SK-N-SH (cell line): ENCODE results near the gene KRT3. TPM values are rescaled to one million over a fixed set of nuclear protein-coding genes. Genes with fewer than 3 reads are reported as not detected.

ENCODE experiments used
- CTCF ChIA-PET: fragments of 300-600, 350-600 bp; formaldehyde crosslinking; extraction: SDS; loops from one replicate; lab custom pipeline; 2021; lab: Yijun Ruan, JAX
- POLR2A ChIA-PET: fragments of 350-600 bp; sonication (Branson Sonifier 250); formaldehyde crosslinking; extraction: SDS; loops from one replicate; lab custom pipeline; 2020; ENCODE audit warnings: antibody characterized with exemption, inconsistent platforms; lab: Yijun Ruan, JAX
- DNase-seq: peaks from one replicate; pipeline ENCODE4 v3.0.0; 2012
- H2AFZ ChIP-seq: fragments of 200-600 bp; sonication (generic); 2 replicates; pipeline ENCODE4 v1.8.1; 2016; ENCODE audit warnings: antibody characterized with exemption, mild to moderate bottlenecking, low read depth
- H3F3A ChIP-seq: fragments of 200-600 bp; sonication (generic); replicated peaks from 2 replicates; pipeline ENCODE3; 2016; ENCODE audit warnings: antibody characterized with exemption, mild to moderate bottlenecking; ENCODE audit not compliant: insufficient read depth
- H3K27ac ChIP-seq, 2 experiments: fragments of 200-500 bp in 1 of 2; fragments of 200-600 bp in 1 of 2; sonication (Bioruptor generic) in 1 of 2; sonication (generic), shearing (Covaris generic) in 1 of 2; 2 replicates each; pipeline versions ENCODE4 v1.5.1 to v1.6.1; 2014 to 2016; ENCODE audit warnings: low read depth in 2 of 2, inconsistent platforms in 1 of 2, low read length in 1 of 2, mild to moderate bottlenecking in 1 of 2, mixed read lengths in 1 of 2
- H3K27me3 ChIP-seq: fragments of 200-600 bp; sonication (generic), shearing (Covaris generic); 2 replicates; pipeline ENCODE4 v1.6.1; 2016; ENCODE audit warnings: mixed run types; ENCODE audit not compliant: insufficient read depth
- H3K36me3 ChIP-seq, 2 experiments: fragments of 200-500 bp in 1 of 2; fragments of 200-600 bp in 1 of 2; sonication (Bioruptor generic) in 1 of 2; sonication (generic) in 1 of 2; replicated peaks in 1 of 2; 2 replicates each; pipeline versions ENCODE3 to v1.5.1; 2014 to 2016; ENCODE audit warnings: low read length in 1 of 2, mild to moderate bottlenecking in 1 of 2; ENCODE audit not compliant: insufficient read depth in 2 of 2, control insufficient read depth in 1 of 2
- H3K4me1 ChIP-seq, 2 experiments: fragments of 200-500 bp in 1 of 2; fragments of 200-600 bp in 1 of 2; sonication (Bioruptor generic) in 1 of 2; sonication (generic), shearing (Covaris generic) in 1 of 2; 2 replicates each; pipeline versions ENCODE4 v1.5.1 to v1.6.1; 2014 to 2016; ENCODE audit warnings: low read depth in 1 of 2, low read length in 1 of 2, mixed run types in 1 of 2; ENCODE audit not compliant: insufficient read depth in 2 of 2, control insufficient read depth in 1 of 2
- H3K4me2 ChIP-seq: fragments of 200-600 bp; sonication (generic), shearing (Covaris generic); 2 replicates; pipeline ENCODE4 v1.6.1; 2017; ENCODE audit warnings: mixed run types
- H3K4me3 ChIP-seq, 2 experiments: fragments of 200-500 bp in 1 of 2; fragments of 200-600 bp in 1 of 2; sonication (Bioruptor generic) in 1 of 2; sonication (generic), shearing (Covaris generic) in 1 of 2; 2 replicates each; pipeline versions ENCODE4 v1.5.1 to v1.8.1; 2014 to 2016; ENCODE audit warnings: low read depth in 2 of 2, inconsistent platforms in 1 of 2, low read length in 1 of 2, mild to moderate bottlenecking in 1 of 2, mixed read lengths in 1 of 2, moderate library complexity in 1 of 2
- H3K79me2 ChIP-seq: fragments of 200-600 bp; sonication (generic); 2 replicates; pipeline ENCODE4 v1.8.1; 2017; ENCODE audit warnings: mild to moderate bottlenecking; ENCODE audit not compliant: insufficient read depth
- H3K9ac ChIP-seq: fragments of 200-600 bp; sonication (generic); 2 replicates; pipeline ENCODE4 v1.6.1; 2017; ENCODE audit warnings: mixed run types
- H3K9me2 ChIP-seq: fragments of 200-600 bp; sonication (generic); 2 replicates; pipeline ENCODE4 v1.6.1; 2017; ENCODE audit warnings: mixed run types
- H3K9me3 ChIP-seq: fragments of 200-600 bp; sonication (generic); 2 replicates; pipeline ENCODE4 v1.6.1; 2017; ENCODE audit warnings: mixed run types, mild to moderate bottlenecking, moderate library complexity
- H4K20me1 ChIP-seq: fragments of 200-600 bp; sonication (generic); 2 replicates; pipeline ENCODE4 v1.6.1; 2017; ENCODE audit warnings: mild to moderate bottlenecking, mixed run types; ENCODE audit not compliant: insufficient read depth
- ELF1 ChIP-seq: IDR thresholded peaks from 2 replicates; pipeline ENCODE4 v1.4.0; 2012
- EP300 ChIP-seq, 2 experiments: IDR thresholded peaks; 2 replicates each; pipeline versions ENCODE4 v1.4.0 to v1.6.1; 2012; ENCODE audit warnings: borderline replicate concordance in 1 of 2, low read depth in 1 of 2, low read length in 1 of 2
- EZH2phosphoT487 ChIP-seq: fragments of 200-600 bp; sonication (generic); IDR thresholded peaks from 2 replicates; pipeline ENCODE4 v1.6.1; 2017; ENCODE audit warnings: low read depth, mixed run types, mild to moderate bottlenecking, antibody characterized with exemption, moderate library complexity, borderline replicate concordance
- FOXM1 ChIP-seq: IDR thresholded peaks from 2 replicates; pipeline ENCODE4 v1.4.0; 2012; ENCODE audit warnings: low read depth, mild to moderate bottlenecking
- GATA2 ChIP-seq: sonication (generic); formaldehyde crosslinking; IDR thresholded peaks from 2 replicates; pipeline ENCODE4 v1.5.0; 2020; ENCODE audit warnings: mild to moderate bottlenecking, missing genetic modification reagents
- MAX ChIP-seq: IDR thresholded peaks from 2 replicates; pipeline ENCODE4 v1.4.0; 2012; ENCODE audit warnings: low read depth
- NRF1 ChIP-seq: IDR thresholded peaks from 2 replicates; pipeline ENCODE4 v1.6.1; 2012; ENCODE audit warnings: low read depth, mild to moderate bottlenecking, low read length
- PBX3 ChIP-seq: IDR thresholded peaks from 2 replicates; pipeline ENCODE4; 2012
- RAD21 ChIP-seq: IDR thresholded peaks from 2 replicates; pipeline ENCODE4 v1.6.1; 2012; ENCODE audit warnings: mild to moderate bottlenecking, low read length
- RCOR1 ChIP-seq: fragments of 150-350 bp; IDR thresholded peaks from 2 replicates; pipeline ENCODE4 v1.6.1; 2017; ENCODE audit warnings: antibody characterized with exemption, low read length
- REST ChIP-seq: IDR thresholded peaks from 2 replicates; pipeline ENCODE4 v1.6.1; 2012; ENCODE audit warnings: mild to moderate bottlenecking, low read depth, low read length, moderate library complexity
- RFX5 ChIP-seq: IDR thresholded peaks from 2 replicates; pipeline ENCODE4 v1.6.1; 2012; ENCODE audit warnings: mild to moderate bottlenecking, improper control_type of control experiment, low read length
- RXRA ChIP-seq: IDR thresholded peaks from 2 replicates; pipeline ENCODE4 v1.4.0; 2012; ENCODE audit warnings: low read depth, mild to moderate bottlenecking, borderline replicate concordance
- SIN3A ChIP-seq: IDR thresholded peaks from 2 replicates; pipeline ENCODE4 v1.6.1; 2012; ENCODE audit warnings: low read depth, mild to moderate bottlenecking, low read length, moderate library complexity, borderline replicate concordance
- USF1 ChIP-seq: IDR thresholded peaks from 2 replicates; pipeline ENCODE4 v1.4.0; 2012; ENCODE audit warnings: low read depth, borderline replicate concordance
- YY1 ChIP-seq: IDR thresholded peaks from 2 replicates; pipeline ENCODE4 v1.4.0; 2012; ENCODE audit warnings: low read depth, mild to moderate bottlenecking
- ZBTB33 ChIP-seq: IDR thresholded peaks from 2 replicates; pipeline ENCODE4 v1.4.0; 2012; ENCODE audit warnings: low read depth, borderline replicate concordance
- WGBS: methylation state at CpG from one replicate; pipeline ENCODE4 v1.1.6; 2017; ENCODE audit warnings: low lambda C conversion rate; 5-methylcytosine and 5-hydroxymethylcytosine counted together
- polyA plus RNA-seq, 3 experiments: library from polyadenylated mRNA; depleted of rRNA; stranded (reverse); fragments of >200 nt; gene quantifications; 2 replicates each; pipeline ENCODE4 v1.2.3, GENCODE V29; 2012

Gene KRT3
- polyA plus RNA-seq, 1 of the 3 experiments (the other 2 are of a cell fraction) = not detected

GRCh38 chr12:52777566-52777965 lies 18.4 kb downstream of the KRT3 start:
- Histone ChIP-seq H3K4me2 (no peak overlapping the region), H3K9ac (no peak overlapping the region), H3K4me1 (no peaks in the 10 kb centered on the region), H3K4me3 (no peak overlapping the region)
- no peak for DNase-seq
- POLR2A ChIA-PET = no interaction called here
- TF ChIP-seq RFX5 = no peak
- no peak for TF ChIP-seq REST
- TF ChIP-seq USF1 = no peak
- TF ChIP-seq YY1 = no peak
- no peak for TF ChIP-seq GATA2 (CRISPR knock-in tag)
- TF ChIP-seq ZBTB33 = no peak
- no peak for TF ChIP-seq RXRA
- no peak for TF ChIP-seq ELF1
- no peak for TF ChIP-seq EZH2phosphoT487
- no peak for TF ChIP-seq EP300 (IDR thresholded peaks at IDR 0.05; ENCODE audit: borderline replicate concordance in 1 of 2, low read depth in 1 of 2, low read length in 1 of 2)
- TF ChIP-seq FOXM1 = no peak
- TF ChIP-seq PBX3 = no peak
- TF ChIP-seq RCOR1 = no peak
- no peak for TF ChIP-seq NRF1
- no peak for TF ChIP-seq MAX
- no peak for TF ChIP-seq SIN3A
- TF ChIP-seq RAD21 = no peak
- TF ChIP-seq, all 33 proteins: peak for 0
- Histone ChIP-seq H3F3A (no peaks in the 10 kb centered on the region), H3K27ac (no peak overlapping the region), H3K79me2 (no peaks in the 10 kb centered on the region), H3K36me3 (no peaks in the 10 kb centered on the region), H3K27me3 (peaks cover 42% of the 10 kb centered on the region), H2AFZ (no peak overlapping the region), H4K20me1 (no peaks in the 10 kb centered on the region), H3K9me3 (no peaks in the 10 kb centered on the region), H3K9me2 (no peaks in the 10 kb centered on the region)
- WGBS = 44% methylated on average over 3 of the region's 4 CpGs
- CTCF ChIA-PET = interaction anchor here (1.1 kb wide), 1 partner anchor 13 kb away, joined by 3 read pairs; no protein-coding TSS in a partner anchor
